Globus pallidus (tissue), 1 donor: ENCODE data around the gene TCF19.

Source experiments
- DNase-seq: peaks from one replicate; pipeline ENCODE4 v3.0.0-alpha.2; 2015; ENCODE audit warnings: low spot score

TCF19 gene

DNA sequence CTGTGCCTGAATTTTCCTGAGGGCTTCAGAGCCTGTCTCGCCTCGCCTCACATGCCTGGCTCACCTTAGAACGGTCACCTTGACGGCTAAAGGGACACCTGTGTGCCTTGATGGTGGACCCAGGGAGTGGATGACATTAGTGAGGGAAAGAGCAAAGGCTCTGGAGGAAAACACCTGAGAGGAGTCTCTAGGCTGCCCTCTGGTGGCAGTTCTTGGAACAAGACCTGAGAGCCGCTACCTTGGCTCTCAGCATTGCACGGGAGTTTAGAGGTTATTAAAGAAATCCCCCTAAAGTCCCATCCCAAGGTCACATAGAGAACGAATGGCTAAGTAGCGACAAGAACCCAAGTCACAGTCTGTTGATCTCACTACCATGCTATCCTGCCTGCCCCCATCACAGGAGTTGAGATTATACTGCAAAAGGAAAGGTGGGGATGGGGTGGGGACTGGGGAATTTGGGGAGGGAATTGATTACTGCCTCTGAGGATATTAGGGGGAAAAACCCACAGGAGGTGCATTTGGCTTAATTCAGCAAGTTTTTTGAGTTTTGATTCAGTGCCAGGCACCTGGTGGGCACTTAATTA, 30.2 kb upstream of the TCF19 start:
- no peak for DNase-seq

- DNase-seq: no peak
Measured at GRCh38 chr6:31129130-31129529, 29.3 kb upstream of the TCF19 start.

DNA sequence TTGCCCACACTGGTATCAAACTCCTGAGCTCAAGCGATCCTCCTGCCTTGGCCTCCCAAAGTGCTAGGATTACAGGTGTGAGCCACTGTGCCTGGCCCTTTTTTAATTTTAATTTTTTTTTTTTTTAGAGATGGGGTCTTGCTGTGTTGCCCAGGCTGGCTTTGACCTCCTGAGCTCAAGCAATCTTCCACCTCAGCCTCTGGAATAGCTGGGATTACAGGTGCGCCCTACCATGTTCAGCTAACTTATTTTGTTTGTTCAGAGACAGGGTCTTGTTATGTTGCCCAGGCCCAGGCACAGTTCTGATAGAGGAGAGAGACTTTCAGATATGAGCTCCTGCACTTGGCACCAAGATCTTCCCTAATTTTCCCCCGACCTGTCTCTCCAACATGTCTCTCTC, 27.6 kb upstream of the TCF19 start:
- no peak for DNase-seq

DNA sequence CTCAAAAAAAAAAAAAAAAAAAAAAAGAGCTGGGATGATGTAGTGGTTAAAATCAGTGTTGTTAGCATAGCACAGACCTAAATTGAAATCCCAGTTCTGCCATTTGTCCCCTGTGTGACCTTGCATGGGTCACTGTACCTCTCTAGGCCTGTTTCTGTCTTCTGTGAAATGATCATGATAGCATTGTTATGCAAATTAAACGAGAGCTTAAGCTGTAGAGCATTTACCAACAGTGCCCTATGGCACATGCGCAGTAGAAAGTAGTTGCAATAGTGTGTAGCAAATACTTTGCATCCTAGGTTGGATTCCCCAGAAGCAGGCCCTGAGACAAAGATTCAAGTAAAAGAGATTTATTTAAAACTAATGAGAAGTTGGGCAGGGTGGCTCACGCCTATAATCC, 26.8 kb upstream of the TCF19 start:
- no peak for DNase-seq

DNA sequence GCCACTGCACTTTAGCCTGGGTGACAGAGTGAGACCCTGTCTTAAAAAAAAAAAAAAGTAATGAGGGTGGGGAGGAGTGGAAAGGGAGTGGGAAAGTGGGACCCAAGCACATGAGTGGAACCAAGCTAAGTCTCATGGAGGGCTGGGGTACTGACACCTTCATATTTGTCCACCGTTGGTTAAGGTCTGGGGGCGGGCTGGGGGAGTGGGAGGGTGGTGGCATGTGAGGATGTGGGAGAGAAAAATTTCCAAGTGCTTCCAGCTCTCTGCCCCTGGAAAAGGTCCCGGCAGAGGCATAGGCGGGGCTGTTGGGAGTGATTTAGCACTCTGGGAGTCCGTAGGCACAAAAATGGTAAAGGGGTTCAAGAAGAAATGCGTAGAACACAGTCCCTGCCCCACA, 25.6 kb upstream of the TCF19 start:
- no peak for DNase-seq

GRCh38 chr6:31135710-31136109, 22.7 kb upstream of the TCF19 start:
- DNase-seq: no peak

DNA sequence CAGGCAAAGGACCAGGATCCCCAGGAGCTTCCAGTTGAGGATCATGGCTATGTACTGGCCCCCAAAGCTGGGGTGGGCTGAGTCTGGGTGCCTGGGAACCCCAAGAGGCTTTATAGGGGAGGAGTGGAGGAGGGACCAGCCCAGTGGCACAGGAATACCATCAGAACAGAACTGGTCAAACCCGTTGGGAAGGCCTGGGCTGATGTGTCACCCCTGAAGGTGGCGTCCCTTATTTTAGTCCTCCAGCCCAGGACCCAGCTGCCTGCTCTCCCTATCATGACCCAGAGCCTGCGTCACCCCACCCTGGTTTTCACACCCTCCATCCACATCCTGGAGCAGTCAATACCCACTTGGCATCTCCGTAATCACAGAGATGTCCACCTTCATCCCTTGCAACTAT, 19.4 kb upstream of the TCF19 start, which contains the start of gene PSORS1C2:
Gene PSORS1C2, minus strand, starts transcription at position 85 of the 400 bp plus-strand sequence. Its CDS starts 40 bp downstream, at position 45.
- no peak for DNase-seq

GRCh38 chr6:31139599-31139998, 18.8 kb upstream of the TCF19 start:
- no peak for DNase-seq

DNA sequence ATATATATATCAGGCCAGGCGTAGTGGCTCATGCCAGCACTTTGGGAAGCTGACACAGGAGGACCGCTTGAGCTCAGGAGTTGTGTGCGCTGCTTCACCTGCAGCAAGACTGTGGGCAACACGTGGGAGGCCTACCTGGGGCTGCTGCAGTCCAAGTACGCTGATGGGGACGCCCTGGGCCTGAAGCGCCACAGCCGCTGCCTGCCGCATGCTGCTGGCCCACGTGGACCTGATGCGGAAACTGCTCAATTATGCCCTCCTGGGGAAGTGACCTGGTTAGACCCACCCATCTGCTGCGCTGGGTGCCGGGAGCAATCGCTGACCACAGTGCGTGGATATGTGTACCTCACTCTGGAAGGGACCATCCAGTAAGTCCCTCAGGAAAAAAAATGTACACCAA, 17.7 kb upstream of the TCF19 start:
- no peak for DNase-seq

DNA sequence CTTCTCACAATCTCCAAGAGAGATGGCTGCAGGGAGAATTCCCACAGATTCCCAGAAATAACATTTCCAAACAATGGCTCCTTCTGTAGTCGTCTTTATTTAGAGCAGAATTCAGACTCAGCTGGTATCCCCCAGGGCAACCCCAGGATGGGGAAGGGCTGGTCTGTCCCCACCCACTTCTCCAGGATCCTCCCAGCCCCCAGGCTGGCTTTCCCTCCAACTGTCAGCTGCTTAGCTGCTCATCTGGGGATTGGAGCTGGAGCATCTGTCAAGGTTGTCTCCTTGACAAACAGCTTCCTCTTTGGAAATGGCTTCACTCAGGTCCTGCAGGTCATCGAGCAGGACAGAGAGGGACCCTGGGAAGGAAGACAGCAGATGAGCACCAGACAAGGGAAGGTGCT, 16.0 kb upstream of the TCF19 start:
- DNase-seq: no peak

DNA sequence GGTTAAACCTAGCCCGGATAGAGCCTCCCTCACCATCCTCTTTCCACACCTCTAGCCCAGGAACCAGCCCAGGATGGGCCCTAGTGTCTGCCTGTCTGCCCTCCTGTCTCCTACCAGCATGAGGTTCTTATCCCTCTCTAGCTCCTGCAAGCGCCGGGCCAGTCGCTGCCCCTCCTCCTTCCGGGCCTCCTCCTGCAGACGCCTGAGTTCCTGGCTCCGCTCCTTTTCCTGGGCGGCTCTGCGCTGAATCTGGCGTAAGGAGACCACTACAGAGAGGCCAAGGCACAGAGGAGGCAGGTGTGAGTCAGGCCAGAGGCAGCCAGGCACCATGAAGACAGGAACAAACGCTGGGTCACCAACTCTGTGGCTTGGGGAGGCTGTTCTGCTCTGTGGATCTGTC, 15.2 kb upstream of the TCF19 start:
- no peak for DNase-seq

DNA sequence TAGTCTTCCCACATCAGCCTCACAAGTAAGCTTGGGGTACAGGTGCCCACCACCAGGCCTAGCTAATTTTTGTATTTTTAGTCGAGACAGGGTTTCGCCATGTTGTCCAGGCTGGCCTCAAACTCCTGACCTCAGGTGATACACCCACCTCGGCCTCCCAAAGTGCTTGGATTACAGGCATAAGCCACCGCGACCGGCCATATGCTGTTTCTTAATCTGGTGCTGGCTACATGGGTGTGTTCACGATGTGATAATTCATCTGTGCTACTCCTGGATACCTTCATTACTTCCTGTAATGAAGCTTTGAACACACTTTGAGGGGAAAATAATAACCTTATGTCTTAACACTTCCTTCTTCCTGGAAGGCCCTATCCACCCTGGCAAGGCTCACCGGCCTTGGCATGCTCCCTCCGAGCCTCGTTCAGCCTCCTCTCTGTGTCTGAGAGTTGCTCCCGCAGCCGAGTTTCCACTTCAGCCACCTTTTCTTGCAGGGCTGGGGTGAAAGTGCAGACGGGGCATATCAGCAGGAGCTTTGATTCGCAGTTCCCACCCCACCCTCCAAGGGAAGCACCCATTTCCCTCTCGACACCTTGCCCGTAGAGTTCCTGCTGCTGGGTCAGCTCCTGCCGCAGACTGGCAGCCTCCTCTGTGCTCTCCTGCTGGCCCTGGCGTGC, 14.0 kb upstream of the TCF19 start:
- no peak for DNase-seq

- DNase-seq: no peak
Measured at GRCh38 chr6:31144970-31145340, 13.4 kb upstream of the TCF19 start.

DNA sequence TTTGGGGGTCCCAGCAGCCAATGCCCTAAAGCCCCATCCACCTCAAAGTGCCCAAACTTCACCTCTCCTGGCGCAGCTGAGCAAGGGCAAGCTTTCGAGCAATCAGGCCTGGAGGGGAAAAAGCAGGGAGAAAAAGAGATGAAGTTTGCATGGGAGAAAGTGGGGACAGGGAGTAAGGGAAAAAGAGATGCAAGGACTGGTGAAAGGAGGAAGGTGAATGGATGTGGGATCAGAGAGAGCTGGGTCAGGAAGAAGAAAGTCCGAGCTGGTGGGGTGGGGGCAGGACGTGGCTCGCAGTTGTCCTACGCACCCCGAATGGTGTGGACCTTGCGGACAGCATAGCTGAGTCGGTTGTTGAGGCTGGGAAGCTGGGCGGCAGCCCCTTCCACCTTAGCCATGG, 13.0 kb upstream of the TCF19 start:
- DNase-seq: no peak

GRCh38 chr6:31149827-31150447, 8.5 kb upstream of the TCF19 start:
- DNase-seq: no peak

- DNase-seq: no peak
Measured at GRCh38 chr6:31152781-31153180, 5.6 kb upstream of the TCF19 start.

- DNase-seq: no peak
Measured at GRCh38 chr6:31154436-31154835, 4.0 kb upstream of the TCF19 start.

DNA sequence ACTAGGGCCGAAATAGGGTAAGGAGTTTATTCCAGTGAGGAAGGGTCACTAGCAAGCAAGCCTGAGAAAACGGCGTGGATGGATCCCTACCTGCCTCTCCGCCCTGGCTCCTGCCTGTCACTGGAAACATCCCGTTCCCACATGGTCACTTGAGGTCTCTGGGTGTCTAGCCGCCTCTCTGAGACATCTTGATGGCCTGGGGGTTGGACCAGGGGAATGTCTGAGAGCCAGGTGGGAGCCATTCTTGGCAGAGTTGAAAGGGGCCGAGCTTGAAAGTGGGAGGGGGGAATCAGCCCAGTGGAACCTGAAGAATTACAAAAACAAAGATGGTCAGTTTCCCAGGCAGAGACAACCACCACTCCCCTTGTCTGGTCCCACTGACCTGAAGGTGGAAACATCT, 1.7 kb upstream of the TCF19 start:
- no peak for DNase-seq

DNA sequence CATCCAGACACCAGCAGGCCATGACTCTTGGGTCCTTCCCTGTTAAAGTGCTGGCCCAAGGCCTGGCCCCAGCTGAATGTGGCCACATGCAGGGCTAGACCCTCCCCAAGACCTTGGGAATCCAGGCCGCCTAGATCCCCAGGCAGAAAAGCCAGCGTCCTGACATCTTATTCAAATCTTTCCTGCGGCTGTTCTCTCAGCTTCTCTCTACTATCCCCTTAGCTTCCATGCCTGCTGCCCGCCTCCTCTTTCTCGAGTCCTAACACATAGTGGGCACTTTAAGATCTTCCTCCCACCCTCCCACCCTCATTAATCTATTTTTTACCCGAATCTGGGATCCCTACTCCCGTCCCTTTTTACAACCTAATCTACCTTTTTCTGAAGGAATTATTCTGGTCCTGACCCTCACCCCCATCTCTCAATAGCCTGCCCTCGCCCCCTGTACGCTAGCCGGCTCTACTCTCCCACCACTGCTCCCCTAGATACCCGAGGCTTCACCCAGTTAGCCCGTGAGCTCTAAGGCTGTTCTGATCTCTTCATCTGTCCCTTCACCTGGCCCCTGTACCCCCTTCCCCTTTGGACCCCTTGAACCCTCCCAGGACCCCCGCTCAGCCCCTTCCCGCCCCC, 763 bp upstream of the TCF19 start, which contains the start of gene CCHCR1:
Gene CCHCR1, minus strand, starts transcription at position 290 of the 627 bp plus-strand sequence. Its CDS starts 202 bp downstream, at position 88.
- DNase-seq: no peak

DNA sequence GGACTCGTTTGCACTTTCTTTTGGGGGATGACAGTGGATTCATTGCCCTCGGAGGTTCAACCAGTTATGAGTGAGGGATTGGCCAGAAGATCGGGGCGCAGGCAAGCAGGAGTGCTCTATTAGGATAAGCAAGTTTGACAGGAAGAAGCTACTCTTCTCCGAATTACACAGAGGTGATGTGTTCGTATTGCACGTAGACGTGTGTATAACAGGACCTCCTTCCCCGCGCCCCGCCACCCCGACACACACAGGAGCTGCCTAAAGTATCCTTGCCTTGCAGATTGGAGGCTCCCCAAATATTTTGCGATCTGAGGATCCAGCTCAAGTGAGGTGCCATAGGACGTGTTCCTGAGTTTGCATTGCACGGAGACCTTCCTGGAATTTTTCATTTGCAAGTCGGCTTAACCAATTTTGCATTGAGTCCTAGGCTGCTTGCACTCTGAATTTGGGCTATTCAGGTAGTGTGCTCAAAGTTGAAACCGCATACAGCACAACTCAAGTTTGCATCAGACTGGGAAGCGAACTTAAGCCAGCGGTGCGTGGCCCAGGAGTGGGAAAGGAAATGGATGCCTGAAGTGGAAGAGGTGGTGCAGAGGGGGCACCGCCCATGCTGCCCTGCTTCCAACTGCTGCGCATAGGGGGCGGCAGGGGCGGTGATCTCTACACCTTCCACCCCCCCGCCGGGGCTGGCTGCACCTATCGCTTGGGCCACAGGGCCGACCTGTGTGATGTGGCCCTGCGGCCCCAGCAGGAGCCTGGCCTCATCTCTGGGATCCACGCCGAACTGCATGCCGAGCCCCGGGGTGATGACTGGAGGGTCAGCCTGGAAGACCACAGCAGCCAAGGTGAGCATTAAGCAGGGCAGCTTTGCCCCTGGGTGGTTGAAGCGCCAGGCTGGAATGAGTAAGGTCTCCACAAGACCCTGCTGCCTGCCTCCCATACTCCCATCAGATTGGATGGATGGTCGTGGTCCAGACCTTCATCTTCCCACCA, 770 bp downstream of the TCF19 start:
- no peak for DNase-seq

DNA sequence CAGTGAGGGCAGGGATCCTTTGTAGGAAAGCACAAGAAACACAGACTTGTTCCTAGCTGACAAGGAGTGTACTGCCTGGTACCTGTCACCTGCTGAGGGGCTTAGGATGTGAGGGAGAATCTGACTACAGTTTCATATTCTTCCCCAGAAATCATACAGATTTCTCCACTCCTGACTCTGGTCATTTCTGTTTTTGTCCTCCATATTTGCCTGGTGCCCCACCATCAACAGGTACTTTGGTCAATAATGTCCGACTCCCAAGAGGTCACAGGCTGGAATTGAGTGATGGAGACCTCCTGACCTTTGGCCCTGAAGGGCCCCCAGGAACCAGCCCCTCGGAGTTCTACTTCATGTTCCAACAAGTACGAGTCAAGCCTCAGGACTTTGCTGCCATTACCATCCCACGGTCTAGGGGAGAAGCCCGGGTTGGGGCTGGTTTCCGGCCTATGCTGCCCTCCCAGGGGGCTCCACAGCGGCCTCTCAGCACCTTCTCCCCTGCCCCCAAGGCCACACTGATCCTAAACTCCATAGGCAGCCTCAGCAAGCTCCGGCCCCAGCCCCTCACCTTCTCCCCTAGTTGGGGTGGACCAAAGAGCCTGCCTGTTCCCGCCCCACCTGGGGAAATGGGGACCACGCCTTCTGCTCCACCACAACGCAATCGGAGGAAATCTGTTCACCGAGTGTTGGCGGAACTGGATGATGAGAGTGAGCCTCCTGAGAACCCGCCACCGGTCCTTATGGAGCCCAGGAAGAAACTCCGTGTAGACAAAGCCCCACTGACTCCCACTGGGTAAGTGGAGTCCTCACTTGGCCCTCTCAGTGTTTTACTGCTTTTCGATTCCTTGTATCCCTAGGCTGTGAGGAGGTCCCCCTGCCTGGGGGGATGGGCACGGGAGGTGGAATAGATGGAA, 3.1 kb downstream of the TCF19 start:
- DNase-seq: no peak
